NCI-H446 (cell line): ENCODE data around the gene MPZL1.
"Not testable (repeated sequence)": the region's sequence is repeated elsewhere in the genome, so short reads cannot be mapped to it uniquely, and the experiment has no call there.

Experiments
- DNase-seq, 2 experiments: peaks; one replicate each; lab custom pipeline; 2025; lab: John Stamatoyannopoulos, UW

The MPZL1 gene

GRCh38 chr1:167719715-167720421 lies 1.9 kb upstream of the MPZL1 start:
- DNase-seq, result not testable (repeated sequence)

GRCh38 chr1:167720965-167721616 lies 691 bp upstream of the MPZL1 start:
- DNase-seq, result peak in 1 of 2 experiments; percentile 49

GRCh38 chr1:167722152-167722869 lies 529 bp downstream of the MPZL1 start:
- no peak for DNase-seq

GRCh38 chr1:167722870-167723251 lies 1.1 kb downstream of the MPZL1 start:
- no peak for DNase-seq

- DNase-seq, result no peak
Observed at GRCh38 chr1:167723707-167724323, 2.0 kb downstream of the MPZL1 start.

- DNase-seq, result no peak
Observed at GRCh38 chr1:167726008-167726407, 4.2 kb downstream of the MPZL1 start.

GRCh38 chr1:167728818-167729410 lies 7.1 kb downstream of the MPZL1 start:
- DNase-seq, result no peak

- DNase-seq, result no peak
Observed at GRCh38 chr1:167734227-167734626, 12.4 kb downstream of the MPZL1 start.

- no peak for DNase-seq
Observed at GRCh38 chr1:167734841-167735240, 13.1 kb downstream of the MPZL1 start.

- no peak for DNase-seq
Observed at GRCh38 chr1:167737169-167737568, 15.4 kb downstream of the MPZL1 start.

- no peak for DNase-seq
Observed at GRCh38 chr1:167738158-167738557, 16.4 kb downstream of the MPZL1 start.

GRCh38 chr1:167739752-167740151 lies 18.0 kb downstream of the MPZL1 start:
- no peak for DNase-seq

GRCh38 chr1:167741103-167741502 lies 19.3 kb downstream of the MPZL1 start:
- DNase-seq, result not testable (repeated sequence)

GRCh38 chr1:167742392-167743057 lies 20.7 kb downstream of the MPZL1 start:
- not testable (repeated sequence) for DNase-seq

GRCh38 chr1:167744901-167745300 lies 23.1 kb downstream of the MPZL1 start:
- DNase-seq, result no peak

GRCh38 chr1:167746013-167746672 lies 24.4 kb downstream of the MPZL1 start:
- DNase-seq, result no peak

GRCh38 chr1:167746988-167747655 lies 25.3 kb downstream of the MPZL1 start:
- DNase-seq, result no peak

- no peak for DNase-seq
Observed at GRCh38 chr1:167747988-167748387, 26.2 kb downstream of the MPZL1 start.

- no peak for DNase-seq
Observed at GRCh38 chr1:167748906-167749305, 27.1 kb downstream of the MPZL1 start.

- no peak for DNase-seq
Observed at GRCh38 chr1:167749741-167750140, 28.0 kb downstream of the MPZL1 start.

- DNase-seq, result no peak
Observed at GRCh38 chr1:167750641-167751040, 28.9 kb downstream of the MPZL1 start.
